Measurements from ENCODE around the gene C13orf46. TPM values are rescaled to one million over a fixed set of nuclear protein-coding genes. Genes with fewer than 3 reads are reported as not detected.
A peak's percentile ranks its signal among the peaks of the same experiment; 100 is the strongest.

C13orf46 gene
- total and polyA plus RNA-seq, 2 experiments from 2014 or later = 1.7 TPM; not detected in 1

- H3F3A ChIP-seq (ENCODE audit: insufficient read depth) = peaks cover 65% of the 10 kb centered on the region
- 66 to 71% methylated on average over 3 of the region's 3 CpGs for WGBS, 2 experiments (ENCODE audit: low coverage in 1 of 2, low lambda C conversion rate in 2 of 2, missing lambda C conversion rate in 2 of 2)
- H3K27ac ChIP-seq = no peak overlapping the region
- H3K79me2 ChIP-seq (ENCODE audit: insufficient read depth) = no peaks in the 10 kb centered on the region
- peaks cover 26% of the 10 kb centered on the region for H3K4me1 ChIP-seq (ENCODE audit: insufficient read depth)
- no peak overlapping the region for H2AFZ ChIP-seq
- no peaks in the 10 kb centered on the region for H4K20me1 ChIP-seq (ENCODE audit: insufficient read depth)
- H3K27me3 ChIP-seq (replicated peaks; ENCODE audit: insufficient read depth) = no peaks in the 10 kb centered on the region
- H3K9me3 ChIP-seq (ENCODE audit: low read depth) = no peaks in the 10 kb centered on the region
- no peaks in the 10 kb centered on the region for H3K9me2 ChIP-seq (ENCODE audit: insufficient read depth)
- no peak for DNase-seq
- no peak for TF ChIP-seq EZH2phosphoT487 (IDR thresholded peaks at IDR 0.05; ENCODE audit: insufficient read depth, low read depth)
- no peak for TF ChIP-seq EZH2 (IDR thresholded peaks at IDR 0.05; ENCODE audit: insufficient read depth, poor library complexity, severe bottlenecking)
- H3K4me3 ChIP-seq = no peak overlapping the region
- in situ Hi-C loops (cut with MboI) = no loop called here
- no peak overlapping the region for H3K9ac ChIP-seq
- H3K4me2 ChIP-seq (ENCODE audit: unreplicated experiment) = no peak overlapping the region
- H3K36me3 ChIP-seq (ENCODE audit: low read depth) = no peaks in the 10 kb centered on the region
Observed at GRCh38 chr13:113912596-113912995, 61.3 kb downstream of the C13orf46 start.

- Histone ChIP-seq H3K9me3 (ENCODE audit: low read depth) (no peaks in the 10 kb centered on the region), H3K36me3 (ENCODE audit: low read depth) (no peaks in the 10 kb centered on the region), H3K27me3 (replicated peaks; ENCODE audit: insufficient read depth) (no peaks in the 10 kb centered on the region), H3K4me3 (peak overlapping the region; percentile 46), H3K4me2 (ENCODE audit: unreplicated experiment) (peak overlapping the region; percentile 75), H3K9ac (peak overlapping the region; percentile 30; the same call in 1 of the 2 replicates), H3K79me2 (ENCODE audit: insufficient read depth) (no peaks in the 10 kb centered on the region), H3F3A (ENCODE audit: insufficient read depth) (peaks cover 51% of the 10 kb centered on the region), H3K27ac (peak overlapping the region; percentile 65), H4K20me1 (ENCODE audit: insufficient read depth) (no peaks in the 10 kb centered on the region), H3K9me2 (ENCODE audit: insufficient read depth) (no peaks in the 10 kb centered on the region), H3K4me1 (ENCODE audit: insufficient read depth) (peaks cover 44% of the 10 kb centered on the region), H2AFZ (no peak overlapping the region)
- 44 to 49% methylated on average over 17 of the region's 17 CpGs for WGBS, 2 experiments (ENCODE audit: low coverage in 1 of 2, low lambda C conversion rate in 2 of 2, missing lambda C conversion rate in 2 of 2)
- peak; percentile 79 for DNase-seq
- in situ Hi-C loops (cut with MboI) = no loop called here
- TF ChIP-seq EZH2phosphoT487 (IDR thresholded peaks at IDR 0.05; ENCODE audit: insufficient read depth, low read depth) (0 out of 2 replicates have a peak, but pooled peaks have one; percentile 45), EZH2 (IDR thresholded peaks at IDR 0.05; ENCODE audit: insufficient read depth, poor library complexity, severe bottlenecking) (no peak)
Observed at GRCh38 chr13:113907635-113908617, 66.0 kb downstream of the C13orf46 start.

GRCh38 chr13:113906571-113906970, 67.3 kb downstream of the C13orf46 start:
- H3K36me3 ChIP-seq (ENCODE audit: low read depth) = no peaks in the 10 kb centered on the region
- no peak overlapping the region for H3K4me3 ChIP-seq
- H3F3A ChIP-seq (ENCODE audit: insufficient read depth) = peaks cover 60% of the 10 kb centered on the region
- peaks cover 50% of the 10 kb centered on the region for H3K4me1 ChIP-seq (ENCODE audit: insufficient read depth)
- H3K4me2 ChIP-seq (ENCODE audit: unreplicated experiment) = no peak overlapping the region
- H3K9ac ChIP-seq = no peak overlapping the region
- in situ Hi-C loops (cut with MboI) = no loop called here
- TF ChIP-seq EZH2phosphoT487 (IDR thresholded peaks at IDR 0.05; ENCODE audit: insufficient read depth, low read depth) (no peak), EZH2 (IDR thresholded peaks at IDR 0.05; ENCODE audit: insufficient read depth, poor library complexity, severe bottlenecking) (no peak)
- no peaks in the 10 kb centered on the region for H3K27me3 ChIP-seq (replicated peaks; ENCODE audit: insufficient read depth)
- no peaks in the 10 kb centered on the region for H3K79me2 ChIP-seq (ENCODE audit: insufficient read depth)
- H3K9me3 ChIP-seq (ENCODE audit: low read depth) = no peaks in the 10 kb centered on the region
- no peaks in the 10 kb centered on the region for H4K20me1 ChIP-seq (ENCODE audit: insufficient read depth)
- H3K9me2 ChIP-seq (ENCODE audit: insufficient read depth) = no peaks in the 10 kb centered on the region
- peak; percentile 21 for DNase-seq
- H2AFZ ChIP-seq = no peak overlapping the region
- WGBS, 2 experiments (ENCODE audit: low coverage in 1 of 2, low lambda C conversion rate in 2 of 2, missing lambda C conversion rate in 2 of 2) = 71 to 73% methylated on average over 4 of the region's 4 CpGs
- H3K27ac ChIP-seq = peak overlapping the region; percentile 65; the same call in 1 of the 2 replicates

- Histone ChIP-seq H3K4me1 (ENCODE audit: insufficient read depth) (peaks cover 57% of the 10 kb centered on the region), H3F3A (ENCODE audit: insufficient read depth) (peaks cover 66% of the 10 kb centered on the region), H3K27me3 (replicated peaks; ENCODE audit: insufficient read depth) (no peaks in the 10 kb centered on the region), H2AFZ (no peak overlapping the region), H4K20me1 (ENCODE audit: insufficient read depth) (no peaks in the 10 kb centered on the region), H3K4me3 (no peak overlapping the region), H3K4me2 (ENCODE audit: unreplicated experiment) (no peak overlapping the region), H3K27ac (no peak overlapping the region), H3K36me3 (ENCODE audit: low read depth) (no peaks in the 10 kb centered on the region), H3K9ac (no peak overlapping the region), H3K79me2 (ENCODE audit: insufficient read depth) (no peaks in the 10 kb centered on the region), H3K9me3 (ENCODE audit: low read depth) (no peaks in the 10 kb centered on the region), H3K9me2 (ENCODE audit: insufficient read depth) (no peaks in the 10 kb centered on the region)
- in situ Hi-C loops (cut with MboI) = no loop called here
- TF ChIP-seq EZH2 (IDR thresholded peaks at IDR 0.05; ENCODE audit: insufficient read depth, poor library complexity, severe bottlenecking) = no peak
- TF ChIP-seq EZH2phosphoT487 (IDR thresholded peaks at IDR 0.05; ENCODE audit: insufficient read depth, low read depth) = no peak
- 95 to 97% methylated on average over 8 of the region's 8 CpGs for WGBS, 2 experiments (ENCODE audit: low coverage in 1 of 2, low lambda C conversion rate in 2 of 2, missing lambda C conversion rate in 2 of 2)
- no peak for DNase-seq
Observed at GRCh38 chr13:113905942-113906341, 67.9 kb downstream of the C13orf46 start.
